GM18519 (cell line): ENCODE results near the gene REP15.
"Not testable (repeated sequence)": the region's sequence is repeated elsewhere in the genome, so short reads cannot be mapped to it uniquely, and the experiment has no call there.

Experiments used
- ATAC-seq: cut with Tn5 transposase; IDR thresholded peaks from one replicate; pipeline ENCODE4 v1.9.1; 2021; ENCODE audit warnings: mild to moderate bottlenecking, moderate library complexity; ENCODE audit not compliant: unreplicated experiment, low FRiP score

The REP15 gene, protein sequence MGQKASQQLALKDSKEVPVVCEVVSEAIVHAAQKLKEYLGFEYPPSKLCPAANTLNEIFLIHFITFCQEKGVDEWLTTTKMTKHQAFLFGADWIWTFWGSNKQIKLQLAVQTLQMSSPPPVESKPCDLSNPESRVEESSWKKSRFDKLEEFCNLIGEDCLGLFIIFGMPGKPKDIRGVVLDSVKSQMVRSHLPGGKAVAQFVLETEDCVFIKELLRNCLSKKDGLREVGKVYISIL

DNA sequence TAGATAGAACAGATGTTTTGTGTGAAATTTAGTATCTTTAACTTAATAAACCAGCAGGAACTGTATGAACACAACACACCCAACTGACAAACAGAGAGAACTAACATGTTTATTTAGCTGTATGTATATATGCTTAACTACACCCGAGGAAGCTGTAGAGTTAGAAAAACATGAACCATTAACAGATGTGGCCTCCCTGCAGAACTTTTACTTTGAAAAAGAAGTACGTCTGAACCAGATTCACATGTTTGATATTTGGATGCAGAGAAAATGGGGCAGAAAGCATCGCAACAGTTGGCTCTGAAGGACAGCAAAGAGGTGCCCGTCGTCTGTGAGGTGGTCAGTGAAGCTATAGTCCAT, at the start of gene REP15:
TSS of gene REP15 (plus strand) at position 155 of the 360 bp plus-strand sequence. CDS start at position 271, 116 bp downstream.
- no peak for ATAC-seq

DNA sequence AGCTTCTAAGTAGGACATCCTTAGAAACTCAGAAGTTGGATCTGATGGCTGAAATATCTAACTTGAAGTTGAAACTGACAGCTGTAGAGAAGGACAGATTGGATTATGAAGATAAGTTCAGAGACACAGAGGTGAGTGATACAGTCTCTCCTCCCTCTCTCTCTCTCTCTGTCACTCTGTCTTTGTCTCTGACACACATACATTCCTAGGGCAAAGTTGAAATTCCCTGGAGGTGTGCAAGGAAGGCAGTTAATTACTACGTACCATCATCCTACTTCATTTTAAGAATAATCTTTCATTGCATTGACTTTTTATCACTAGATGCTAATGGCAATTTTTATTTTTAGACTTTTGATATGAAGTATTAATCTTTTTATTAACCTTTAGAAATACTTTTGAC, 46.2 kb upstream of the REP15 start:
- no peak for ATAC-seq

DNA sequence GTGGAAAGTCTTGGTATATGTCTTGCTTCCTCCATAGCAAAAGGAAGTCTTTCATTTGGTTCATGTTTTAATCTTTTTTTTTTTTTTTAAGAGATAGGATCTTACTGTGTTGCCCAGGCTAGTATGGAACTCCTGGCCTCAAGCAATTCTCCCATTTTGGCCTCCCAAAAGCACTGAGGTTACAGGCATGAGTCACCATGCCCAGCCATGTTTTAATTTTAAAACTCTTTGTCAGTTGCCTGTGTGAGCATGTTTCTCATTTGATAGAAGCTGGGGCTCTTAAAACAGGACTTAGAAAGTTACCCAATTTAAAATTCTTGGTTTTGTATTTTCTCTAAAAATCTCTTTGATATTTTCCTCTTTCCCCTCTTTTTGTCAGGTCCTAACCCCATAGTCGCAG, 45.0 kb upstream of the REP15 start:
- no peak for ATAC-seq

DNA sequence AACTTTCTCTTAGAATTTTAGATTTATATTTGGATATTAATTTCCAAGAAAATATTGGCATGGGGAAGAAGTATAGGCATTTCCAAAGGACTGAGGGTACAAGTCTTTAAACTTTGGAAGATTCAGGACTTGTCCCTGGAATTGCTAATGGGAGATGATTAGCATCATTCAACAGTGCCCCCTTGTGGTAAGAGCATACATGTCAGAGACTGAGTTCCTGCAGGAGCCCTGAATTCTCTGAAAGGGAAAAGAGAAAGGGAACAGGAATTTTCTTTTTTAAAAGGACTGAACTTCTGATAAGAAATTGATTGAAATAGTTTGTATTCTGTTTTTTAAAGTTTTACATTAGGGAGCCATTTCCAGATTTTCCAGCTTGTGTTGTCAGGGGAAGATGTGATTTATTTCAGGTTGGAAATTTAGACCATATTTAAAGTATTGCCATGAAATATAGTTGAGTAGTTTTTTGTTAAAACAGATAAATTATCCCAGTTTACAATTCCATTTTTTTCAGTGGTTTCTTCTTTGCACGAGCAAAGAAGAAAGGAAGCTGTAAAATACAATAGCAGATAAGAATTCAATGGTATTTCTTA, 44.0 kb upstream of the REP15 start:
- ATAC-seq, result no peak

DNA sequence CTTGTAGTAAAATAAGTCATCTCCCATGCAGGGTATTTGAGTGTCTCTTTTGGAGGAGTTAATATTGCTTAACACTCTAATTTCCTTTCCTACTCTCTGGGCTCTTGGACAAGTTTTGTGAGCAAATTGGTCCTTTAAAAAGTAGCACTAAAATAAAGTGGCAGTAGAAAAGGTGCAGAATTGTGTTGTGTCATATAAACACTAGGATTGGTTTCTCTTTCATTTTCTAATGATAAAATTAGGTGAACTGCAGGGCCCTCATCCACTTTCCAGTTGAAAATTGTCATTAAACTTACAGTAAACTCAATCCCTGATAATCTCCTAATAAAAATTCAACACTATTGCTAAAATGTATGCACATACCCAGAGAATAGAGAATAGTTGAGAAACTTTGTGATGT, 42.6 kb upstream of the REP15 start:
- no peak for ATAC-seq

DNA sequence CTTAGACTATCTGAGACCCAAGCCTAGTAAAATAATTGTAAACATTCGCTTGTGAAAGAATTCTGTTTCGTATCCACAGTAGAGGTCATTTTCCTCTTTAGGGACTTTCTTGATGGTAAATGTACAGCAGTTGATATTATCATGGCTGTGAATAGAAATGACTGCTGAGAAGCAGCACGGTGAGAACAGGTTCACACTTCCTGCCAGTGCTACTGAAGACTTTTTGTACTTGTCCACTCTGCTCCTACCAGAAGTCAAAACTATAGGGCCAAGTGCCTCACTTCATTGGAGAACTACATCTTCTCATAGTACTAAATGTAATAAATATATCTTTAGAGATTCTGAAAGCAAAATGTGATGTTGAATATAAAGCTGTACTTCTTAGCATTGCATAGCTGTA, 40.8 kb upstream of the REP15 start:
- ATAC-seq, result not testable (repeated sequence)

DNA sequence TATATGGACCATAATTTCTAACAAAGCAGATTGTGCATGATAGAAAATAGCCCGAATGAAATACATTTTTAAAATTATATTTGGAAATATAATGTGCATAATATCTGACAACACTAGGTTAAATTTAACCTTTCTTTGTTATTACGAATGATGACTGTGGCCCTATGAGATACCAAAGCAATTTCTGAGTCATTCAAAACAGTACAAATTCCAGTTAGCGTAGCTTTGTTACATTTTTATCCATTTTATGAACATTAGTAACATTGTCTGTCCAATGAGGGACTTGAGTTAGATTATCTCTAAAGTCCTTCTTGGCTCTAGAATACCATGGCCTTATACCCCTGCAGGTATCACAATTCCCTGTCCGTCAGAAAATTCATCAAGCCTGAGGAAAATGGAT, 39.0 kb upstream of the REP15 start:
- no peak for ATAC-seq

DNA sequence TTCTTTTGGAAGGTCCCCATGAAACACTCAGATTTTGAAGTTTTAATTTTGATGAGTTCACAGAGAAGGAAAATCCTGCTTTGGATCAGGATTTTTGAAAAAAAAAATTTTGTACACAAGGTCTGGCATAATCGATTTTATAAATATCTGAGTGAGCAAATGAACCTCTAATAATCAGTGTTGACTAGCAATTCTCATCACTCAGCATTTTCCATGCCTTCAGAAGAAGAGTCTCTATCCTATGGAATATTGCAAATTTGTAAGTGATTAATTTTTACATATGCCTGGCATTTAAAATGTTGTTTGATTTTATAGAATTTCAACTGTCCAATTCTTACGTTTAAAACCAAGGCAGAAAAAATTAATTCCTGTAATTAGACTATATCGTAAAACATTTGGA, 30.5 kb upstream of the REP15 start:
- no peak for ATAC-seq

DNA sequence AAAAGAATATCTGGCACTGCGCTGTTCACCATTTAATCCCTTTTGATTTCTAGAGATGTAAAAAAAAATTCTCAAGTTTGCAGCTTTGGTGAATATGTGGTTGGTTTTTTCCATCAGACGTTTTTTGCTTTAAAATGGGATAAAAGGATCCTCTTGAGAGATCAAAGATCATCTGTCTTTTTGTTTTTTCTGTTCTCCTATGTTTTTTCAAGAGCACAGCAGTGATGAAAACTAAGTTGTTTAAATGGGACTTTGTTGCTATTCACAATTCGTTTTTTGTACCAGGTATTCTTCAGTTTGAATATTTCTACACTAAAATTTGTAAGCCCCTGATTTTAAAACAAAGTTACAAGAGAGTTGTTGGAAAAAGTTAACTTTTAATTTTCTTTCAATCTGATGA, 29.7 kb upstream of the REP15 start:
- no peak for ATAC-seq

DNA sequence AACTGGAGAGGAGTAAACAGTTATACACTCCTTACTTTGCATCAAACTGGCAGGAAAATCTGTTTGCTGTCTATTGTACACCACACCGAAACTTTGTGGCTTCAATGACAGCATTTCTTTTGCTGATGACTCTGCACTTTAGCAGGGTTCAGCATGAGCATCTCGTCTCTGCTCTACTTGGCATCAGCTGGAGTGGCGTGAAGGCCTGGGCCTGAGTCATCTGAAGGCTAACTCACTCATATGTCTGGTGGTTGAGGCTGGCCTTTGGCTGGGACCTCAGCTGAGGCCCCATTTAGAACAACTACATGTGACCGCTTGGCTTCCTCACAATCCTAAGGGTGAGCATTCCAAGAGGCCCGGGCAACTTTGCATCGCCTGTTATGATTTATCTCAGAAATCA, 28.7 kb upstream of the REP15 start:
- no peak for ATAC-seq

DNA sequence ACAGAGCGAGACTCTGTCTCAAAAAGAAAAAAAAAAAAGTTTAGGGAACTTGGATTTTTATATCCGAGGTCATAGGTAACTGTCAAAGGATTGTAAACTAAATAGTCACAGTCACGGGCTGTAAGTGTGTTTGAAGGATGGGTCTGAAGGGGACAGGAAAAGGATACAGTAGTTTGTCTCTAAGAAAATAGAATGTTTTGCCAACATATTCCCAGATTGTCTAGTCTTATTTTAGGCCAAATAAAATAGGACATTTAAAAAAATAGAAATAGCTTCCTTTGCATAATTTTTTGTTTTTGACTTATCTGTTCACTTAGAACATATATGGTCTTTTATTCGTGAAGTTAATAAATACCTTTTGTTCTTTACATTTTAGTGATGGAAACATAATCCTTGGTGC, 24.2 kb upstream of the REP15 start:
- ATAC-seq, result no peak

DNA sequence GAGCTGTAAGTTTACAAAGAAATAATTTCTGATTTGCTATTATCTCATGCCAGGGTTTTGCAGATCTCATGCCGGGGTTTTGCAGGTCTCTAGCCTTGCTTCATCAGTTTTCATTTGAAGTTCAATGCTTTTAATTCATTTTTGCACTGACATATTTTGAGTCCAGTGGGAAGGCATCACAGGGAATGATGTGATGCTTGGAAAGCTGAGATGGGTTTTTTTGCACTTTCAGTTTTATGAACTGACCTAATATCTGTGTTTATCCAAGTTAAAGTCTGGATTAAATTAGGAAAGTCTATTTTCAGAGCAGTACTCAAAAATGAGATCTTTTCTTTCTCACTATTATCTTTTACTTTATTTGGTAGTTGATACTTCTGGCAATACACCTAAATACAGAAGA, 23.6 kb upstream of the REP15 start:
- no peak for ATAC-seq

DNA sequence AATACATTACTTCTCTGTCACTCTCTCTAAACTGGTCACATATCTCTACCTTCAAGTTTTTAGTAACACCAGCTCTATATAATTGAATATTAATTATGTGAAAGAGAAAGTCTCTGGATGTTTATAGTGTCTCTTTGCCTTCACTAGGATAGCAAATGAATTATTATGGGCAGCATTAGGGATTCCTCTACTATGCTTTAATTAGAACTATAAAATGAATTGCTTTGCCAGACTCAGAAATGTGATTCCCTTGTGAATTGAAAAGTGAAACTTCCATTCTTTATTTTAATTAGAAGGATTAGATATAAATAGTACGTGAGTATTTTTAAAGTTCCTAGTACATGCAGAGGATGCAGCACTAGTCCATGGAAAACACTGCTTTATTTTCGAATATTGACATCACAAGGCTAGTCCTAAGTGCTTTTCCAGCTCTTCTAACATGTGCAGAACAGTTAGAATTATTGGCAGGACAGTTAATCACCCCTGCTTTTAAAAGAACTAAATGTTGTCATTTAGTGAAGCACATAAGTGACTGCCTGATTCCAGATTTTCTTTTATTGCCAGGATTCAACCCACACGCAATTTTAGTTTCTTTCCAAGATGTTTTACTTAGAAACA, 23.0 kb upstream of the REP15 start:
- ATAC-seq, result no peak

DNA sequence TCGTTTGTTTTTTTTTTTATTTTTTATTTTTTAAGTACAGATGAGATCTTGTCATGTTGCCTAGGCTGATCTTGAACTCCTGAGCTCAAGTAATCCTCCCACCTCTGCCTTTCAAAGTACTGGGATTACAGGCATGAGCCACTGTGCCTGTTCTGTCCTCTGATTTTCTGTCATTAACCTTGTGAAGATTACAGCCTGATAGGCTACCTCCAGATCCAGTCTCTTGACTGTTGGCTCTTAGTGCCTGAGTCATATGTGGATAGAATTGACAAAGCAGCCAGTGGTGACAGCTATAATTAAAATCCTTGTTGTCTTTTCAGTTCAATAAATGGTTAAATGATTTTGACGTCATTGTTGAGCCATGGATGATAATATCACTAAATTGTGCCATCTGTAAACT, 21.3 kb upstream of the REP15 start:
- ATAC-seq, result no peak

DNA sequence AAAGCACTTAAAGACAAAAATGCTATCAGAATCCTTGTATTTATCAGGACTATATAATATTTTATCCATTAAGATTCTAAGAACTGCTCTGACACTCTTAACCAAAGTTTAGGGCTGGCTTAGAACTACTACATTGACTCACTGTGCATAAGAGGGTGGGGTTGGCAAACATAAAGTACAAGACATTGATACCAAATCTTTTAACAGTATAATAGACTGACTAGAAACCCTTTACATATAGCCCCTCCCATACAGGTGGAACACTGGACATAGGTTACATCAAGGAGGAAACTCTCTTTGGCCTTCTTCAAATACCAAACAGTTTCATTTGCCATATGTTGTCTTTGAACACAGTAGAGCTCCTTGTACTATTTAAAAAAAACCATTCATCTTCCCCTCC, 15.6 kb upstream of the REP15 start:
- ATAC-seq, result no peak

DNA sequence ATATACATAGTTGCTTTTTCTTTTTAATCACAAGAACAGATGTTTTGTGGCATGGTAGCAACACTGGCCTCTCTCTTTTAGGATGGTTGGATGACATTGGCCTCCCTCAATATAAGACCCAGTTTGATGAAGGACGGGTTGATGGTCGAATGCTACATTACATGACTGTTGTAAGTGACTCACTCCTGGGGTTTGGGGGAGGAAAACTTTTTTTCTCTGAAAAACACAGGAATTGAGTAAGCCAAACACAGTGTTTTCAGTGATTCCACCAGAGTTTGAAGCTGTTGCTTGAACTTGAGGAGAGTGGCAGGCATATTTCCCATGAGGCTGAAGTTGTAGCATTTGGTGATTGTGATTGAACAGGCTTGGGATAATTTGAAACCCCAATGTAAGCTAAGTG, 13.7 kb upstream of the REP15 start:
- no peak for ATAC-seq

DNA sequence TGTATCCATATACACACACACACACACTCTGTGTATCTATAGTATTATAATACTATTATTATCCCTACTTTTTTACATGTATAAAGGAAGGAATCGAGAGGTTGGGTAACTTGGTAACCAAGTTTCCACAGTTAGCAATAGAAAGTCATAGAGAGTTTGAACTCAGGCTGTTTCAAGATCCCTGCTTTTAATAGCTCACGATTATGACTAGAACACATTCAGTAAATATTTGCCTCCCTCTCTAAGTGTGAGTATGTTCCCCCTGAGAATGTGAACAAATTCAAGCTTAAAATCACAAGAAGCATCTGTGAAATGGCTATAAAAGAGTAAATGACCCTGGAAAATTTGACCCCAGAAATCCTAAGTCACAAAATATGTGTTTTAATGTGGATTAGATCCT, 11.0 kb upstream of the REP15 start:
- ATAC-seq, result no peak

DNA sequence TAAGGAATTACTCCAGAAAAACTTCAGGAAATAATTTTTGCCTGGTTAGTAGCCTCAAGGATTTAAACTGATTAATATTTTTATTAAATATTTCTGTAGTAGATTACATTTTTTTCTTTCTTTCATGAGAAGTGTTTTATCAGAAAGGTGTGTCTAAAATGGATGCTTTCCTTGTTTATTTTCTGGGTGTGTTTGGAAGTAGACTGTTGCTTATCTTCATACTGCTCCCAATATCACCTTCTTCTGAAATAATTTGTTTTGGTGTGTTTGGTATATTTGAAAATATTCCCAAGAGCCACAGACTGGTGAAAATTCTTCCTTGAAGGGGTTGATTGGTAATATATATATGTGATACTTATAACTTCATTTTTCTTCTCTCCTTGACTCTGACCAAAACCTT, 10.1 kb upstream of the REP15 start:
- no peak for ATAC-seq

DNA sequence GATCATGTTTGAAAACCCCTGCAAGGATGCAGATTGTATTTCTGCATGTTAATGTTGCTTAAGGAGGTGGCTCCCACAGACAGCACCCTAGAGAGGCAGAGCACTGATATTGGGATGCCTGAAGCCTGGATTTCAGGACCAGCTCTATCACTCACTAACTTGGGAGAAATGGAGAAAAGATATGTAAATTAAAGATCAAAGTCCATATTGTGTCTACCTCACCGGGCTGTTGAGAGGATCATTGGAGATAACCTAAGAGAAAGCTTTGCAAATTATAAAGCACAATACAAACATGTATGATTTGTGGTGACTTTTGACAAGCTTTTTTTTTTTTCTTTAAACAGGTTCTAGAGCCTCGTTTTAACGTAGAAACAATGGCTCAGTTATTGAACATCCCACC, 7.6 kb upstream of the REP15 start:
- no peak for ATAC-seq

DNA sequence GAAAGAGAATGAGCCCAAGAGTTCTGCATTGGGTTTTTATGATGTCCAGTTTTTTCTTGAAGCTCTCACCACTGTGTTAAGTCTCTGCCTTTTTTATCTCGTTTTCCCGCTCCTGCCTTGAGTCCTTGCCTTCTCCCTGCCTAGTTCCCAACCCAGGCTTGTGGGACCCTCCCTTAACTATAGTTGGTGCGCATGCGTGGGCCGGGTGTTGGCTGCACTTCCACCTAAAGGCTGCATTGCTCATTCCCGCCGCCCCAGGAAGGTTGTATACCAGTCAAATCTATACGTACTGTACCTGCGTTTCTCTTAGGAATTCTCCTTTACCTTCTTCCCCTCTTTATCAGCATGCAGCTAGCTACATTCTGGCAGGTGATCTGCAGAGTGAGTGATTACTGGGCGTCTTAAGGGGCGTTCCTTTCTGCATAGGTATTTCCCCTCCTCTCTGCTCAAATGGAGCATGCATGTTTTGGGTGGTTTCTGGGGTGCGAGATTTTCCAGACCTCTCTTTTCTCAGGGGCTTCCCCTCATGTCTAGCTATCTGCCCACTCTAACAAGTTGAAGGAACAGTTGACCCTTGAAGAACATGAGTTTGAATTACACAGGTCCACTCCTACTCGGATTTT, 6.6 kb upstream of the REP15 start:
- no peak for ATAC-seq

DNA sequence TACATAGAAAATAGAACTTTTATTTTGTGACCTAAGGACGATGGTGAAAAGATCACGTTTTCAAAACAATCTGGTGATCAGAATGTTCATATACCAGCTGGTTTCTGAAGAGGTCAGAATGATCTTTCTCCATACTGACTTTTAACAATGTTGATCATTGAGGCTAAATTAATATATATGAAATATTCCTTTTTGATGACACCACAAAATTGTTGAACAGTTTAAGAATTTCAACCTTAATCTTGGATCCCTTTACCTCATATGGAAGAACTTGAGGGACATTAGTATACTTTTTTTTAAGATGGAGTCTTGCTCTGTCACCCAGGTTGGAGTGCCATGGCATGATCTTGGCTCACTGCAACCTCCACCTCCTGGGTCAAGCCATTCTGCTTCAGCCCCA, 2.8 kb upstream of the REP15 start:
- no peak for ATAC-seq
